Neural progenitor cell (in vitro differentiated cells): Measurements from ENCODE around the gene PKN1. TPM values are rescaled to one million over a fixed set of nuclear protein-coding genes. Genes with fewer than 3 reads are reported as not detected.

Source experiments
- DNase-seq: peaks from one replicate; pipeline ENCODE4 v3.0.0-alpha.2; 2016; ENCODE audit warnings: low spot score
- H2AFZ ChIP-seq: fragments of 200-600 bp; sonication (generic); replicated peaks from 2 replicates; pipeline ENCODE4 v1.6.1; 2016; ENCODE audit warnings: antibody characterized with exemption
- H3F3A ChIP-seq: fragments of 200-600 bp; sonication (generic); 2 replicates; pipeline ENCODE4 v1.6.1; 2016; ENCODE audit warnings: antibody characterized with exemption, low read depth
- H3K27ac ChIP-seq: fragments of 200-600 bp; sonication (generic); 2 replicates; pipeline ENCODE4 v1.5.1; 2016; ENCODE audit warnings: mild to moderate bottlenecking
- H3K27me3 ChIP-seq: fragments of 200-600 bp; sonication (generic); 2 replicates; pipeline ENCODE4 v1.6.1; 2016; ENCODE audit warnings: mild to moderate bottlenecking, moderate library complexity
- H3K36me3 ChIP-seq: fragments of 200-600 bp; sonication (generic); 2 replicates; pipeline ENCODE4 v1.5.1; 2016
- H3K4me1 ChIP-seq: fragments of 200-600 bp; sonication (generic); 2 replicates; pipeline ENCODE4 v1.6.1; 2016; ENCODE audit warnings: mixed run types
- H3K4me2 ChIP-seq: fragments of 200-600 bp; sonication (generic); 2 replicates; pipeline ENCODE4 v1.6.1; 2016
- H3K4me3 ChIP-seq: fragments of 200-600 bp; sonication (generic); 2 replicates; pipeline ENCODE4 v1.5.1; 2016
- H3K79me2 ChIP-seq: fragments of 200-600 bp; sonication (generic); 2 replicates; pipeline ENCODE4 v1.6.1; 2016; ENCODE audit warnings: low read depth
- H3K9ac ChIP-seq: fragments of 200-600 bp; sonication (generic); 2 replicates; pipeline ENCODE4 v1.6.1; 2016
- H3K9me3 ChIP-seq: fragments of 200-600 bp; sonication (generic); 2 replicates; pipeline ENCODE4 v1.5.1; 2016; ENCODE audit warnings: low read depth
- H4K20me1 ChIP-seq: fragments of 200-600 bp; sonication (generic); 2 replicates; pipeline ENCODE4 v1.6.1; 2016; ENCODE audit warnings: low read depth
- H3K27ac Mint-ChIP-seq: 3 replicates; pipeline ENCODE4 v1.8.0; 2021; ENCODE audit warnings: mixed read lengths
- H3K27me3 Mint-ChIP-seq: 2 replicates; pipeline ENCODE4 v1.8.0; 2022; ENCODE audit warnings: low read depth, mild to moderate bottlenecking, inconsistent platforms, moderate library complexity, mixed read lengths; ENCODE audit not compliant: insufficient read depth
- H3K36me3 Mint-ChIP-seq: 3 replicates; pipeline ENCODE4 v1.8.0; 2021; ENCODE audit warnings: mixed read lengths
- H3K4me1 Mint-ChIP-seq: 3 replicates; pipeline ENCODE4 v1.8.0; 2021; ENCODE audit warnings: mixed read lengths
- H3K4me3 Mint-ChIP-seq: 3 replicates; pipeline ENCODE4 v1.8.0; 2021; ENCODE audit warnings: mild to moderate bottlenecking, moderate library complexity, mixed read lengths
- H3K9me3 Mint-ChIP-seq: 3 replicates; pipeline ENCODE4 v1.8.0; 2020; ENCODE audit warnings: mixed read lengths
- EZH2 ChIP-seq: fragments of 200-600 bp; sonication (generic); IDR thresholded peaks from 2 replicates; pipeline ENCODE4 v1.6.1; 2017; ENCODE audit warnings: antibody characterized with exemption, mild to moderate bottlenecking, moderate library complexity
- EZH2phosphoT487 ChIP-seq: fragments of 200-600 bp; sonication (generic); IDR thresholded peaks from 2 replicates; pipeline ENCODE4 v1.6.1; 2017; ENCODE audit warnings: antibody characterized with exemption
- total RNA-seq: library from RNA; depleted of rRNA; stranded (reverse); fragments of >200 nt; gene quantifications from 2 replicates; pipeline ENCODE4 v1.2.3, GENCODE V29; 2015; ENCODE audit warnings: low replicate concordance
- TF ChIP-seq, protein P1 (sequence below): fragments of 200-600 bp; sonication (generic); IDR thresholded peaks from 2 replicates; pipeline ENCODE4 v1.5.1; 2017; ENCODE audit warnings: antibody characterized with exemption, mild to moderate bottlenecking

The PKN1 gene
- total RNA-seq, result 29.0 and 98.6 TPM in 2 replicates

DNA sequence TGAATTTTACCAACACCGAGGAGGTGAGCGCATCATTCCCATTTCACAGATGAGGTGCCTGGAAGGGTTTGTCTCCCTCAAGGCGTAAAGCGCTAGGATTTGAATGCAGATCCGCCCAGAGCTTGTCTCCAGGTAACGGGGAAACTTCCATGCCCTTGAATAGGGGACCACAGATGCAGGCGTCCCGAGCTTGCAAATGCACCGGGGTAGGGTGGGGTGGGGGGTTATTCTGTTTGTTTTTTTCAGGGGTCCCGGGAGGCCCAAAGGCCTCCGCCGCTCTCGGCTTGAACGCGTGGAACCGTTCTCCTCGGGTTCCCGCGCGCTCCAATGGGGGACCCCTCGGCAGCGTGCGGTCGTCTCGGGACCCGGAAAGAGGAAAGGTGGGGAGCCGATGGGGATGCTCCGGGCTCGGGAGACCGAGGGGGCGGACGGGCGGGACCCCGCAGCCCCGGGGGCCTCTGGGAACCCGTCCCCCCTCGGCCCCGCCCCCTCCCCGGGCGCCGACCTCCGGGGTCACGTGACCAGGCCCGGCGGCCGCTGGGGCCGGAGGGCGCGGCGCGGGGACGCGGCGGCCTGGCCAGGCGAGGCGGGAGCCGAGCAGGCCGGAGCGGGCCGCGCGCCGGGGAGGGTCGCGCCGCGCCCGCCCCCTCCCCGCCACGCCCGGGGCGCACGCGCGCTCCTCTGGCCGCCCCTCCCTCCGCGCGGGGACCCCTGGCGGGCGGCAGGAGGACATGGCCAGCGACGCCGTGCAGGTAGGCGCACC lies at the start of gene PKN1:
Gene PKN1, plus strand, starts transcription at position 516 of the 763 bp plus-strand sequence. Its CDS starts 216 bp downstream, at position 732.
- Histone ChIP-seq H3K4me3 (peak within 1 kb of the TSS; percentile 94), H3K27ac (no peak within 1 kb of the TSS), H3F3A (peaks cover 34% of the 10 kb centered on the region), H3K9ac (peak within 1 kb of the TSS; percentile 88), H3K4me2 (peak within 1 kb of the TSS; percentile 99), H3K79me2 (peaks cover 27% of the 10 kb centered on the region), H3K27me3 (peaks cover 19% of the 10 kb centered on the region), H3K9me3 (no peaks in the 10 kb centered on the region), H4K20me1 (peaks cover 31% of the 10 kb centered on the region), H3K4me1 (peaks cover 10% of the 10 kb centered on the region), H3K36me3 (no peaks in the 10 kb centered on the region), H2AFZ (peak within 1 kb of the TSS; percentile 92)
- Mint-ChIP-seq H3K27ac (peak within 1 kb of the TSS; percentile 60), H3K4me1 (peaks cover 14% of the 10 kb centered on the region), H3K4me3 (peak within 1 kb of the TSS; percentile 93), H3K36me3 (no peaks in the 10 kb centered on the region), H3K27me3 (peaks cover 7% of the 10 kb centered on the region), H3K9me3 (no peaks in the 10 kb centered on the region)
- TF ChIP-seq, protein P1, sequence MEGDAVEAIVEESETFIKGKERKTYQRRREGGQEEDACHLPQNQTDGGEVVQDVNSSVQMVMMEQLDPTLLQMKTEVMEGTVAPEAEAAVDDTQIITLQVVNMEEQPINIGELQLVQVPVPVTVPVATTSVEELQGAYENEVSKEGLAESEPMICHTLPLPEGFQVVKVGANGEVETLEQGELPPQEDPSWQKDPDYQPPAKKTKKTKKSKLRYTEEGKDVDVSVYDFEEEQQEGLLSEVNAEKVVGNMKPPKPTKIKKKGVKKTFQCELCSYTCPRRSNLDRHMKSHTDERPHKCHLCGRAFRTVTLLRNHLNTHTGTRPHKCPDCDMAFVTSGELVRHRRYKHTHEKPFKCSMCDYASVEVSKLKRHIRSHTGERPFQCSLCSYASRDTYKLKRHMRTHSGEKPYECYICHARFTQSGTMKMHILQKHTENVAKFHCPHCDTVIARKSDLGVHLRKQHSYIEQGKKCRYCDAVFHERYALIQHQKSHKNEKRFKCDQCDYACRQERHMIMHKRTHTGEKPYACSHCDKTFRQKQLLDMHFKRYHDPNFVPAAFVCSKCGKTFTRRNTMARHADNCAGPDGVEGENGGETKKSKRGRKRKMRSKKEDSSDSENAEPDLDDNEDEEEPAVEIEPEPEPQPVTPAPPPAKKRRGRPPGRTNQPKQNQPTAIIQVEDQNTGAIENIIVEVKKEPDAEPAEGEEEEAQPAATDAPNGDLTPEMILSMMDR, result no peak
- TF ChIP-seq EZH2phosphoT487 (no peak), EZH2 (no peak)
- DNase-seq, result peak; percentile 91

GRCh38 chr19:14383661-14384555 lies 49.2 kb upstream of the PKN1 start:
- Mint-ChIP-seq H3K27me3 (peaks cover 11% of the 10 kb centered on the region), H3K4me3 (peak overlapping the region; percentile 30), H3K4me1 (peaks cover 28% of the 10 kb centered on the region), H3K27ac (no peak overlapping the region), H3K9me3 (no peaks in the 10 kb centered on the region), H3K36me3 (no peaks in the 10 kb centered on the region)
- Histone ChIP-seq H3K9ac (no peak overlapping the region), H3F3A (peaks cover 25% of the 10 kb centered on the region), H3K27me3 (no peaks in the 10 kb centered on the region), H3K4me2 (no peak overlapping the region), H3K36me3 (no peaks in the 10 kb centered on the region), H3K4me1 (peaks cover 16% of the 10 kb centered on the region), H3K27ac (no peak overlapping the region), H3K9me3 (no peaks in the 10 kb centered on the region), H4K20me1 (no peaks in the 10 kb centered on the region), H2AFZ (no peak overlapping the region), H3K79me2 (no peaks in the 10 kb centered on the region), H3K4me3 (no peak overlapping the region)
- TF ChIP-seq, protein P1, result no peak
- TF ChIP-seq EZH2 (no peak), EZH2phosphoT487 (no peak)
- DNase-seq, result no peak

GRCh38 chr19:14385492-14385891 lies 47.6 kb upstream of the PKN1 start:
- no peaks in the 10 kb centered on the region for H3K9me3 ChIP-seq
- H3K4me2 ChIP-seq, result no peak overlapping the region
- TF ChIP-seq EZH2 (no peak), EZH2phosphoT487 (no peak)
- TF ChIP-seq, protein P1, result no peak
- Mint-ChIP-seq H3K36me3 (no peaks in the 10 kb centered on the region), H3K27ac (no peak overlapping the region), H3K4me1 (peaks cover 21% of the 10 kb centered on the region), H3K9me3 (no peaks in the 10 kb centered on the region), H3K4me3 (peak overlapping the region; percentile 18), H3K27me3 (peaks cover 6% of the 10 kb centered on the region)
- H3K4me3 ChIP-seq, result no peak overlapping the region
- peaks cover 12% of the 10 kb centered on the region for H3F3A ChIP-seq
- no peak for DNase-seq
- H3K27ac ChIP-seq, result no peak overlapping the region
- no peaks in the 10 kb centered on the region for H3K27me3 ChIP-seq
- no peak overlapping the region for H2AFZ ChIP-seq
- peaks cover 11% of the 10 kb centered on the region for H3K4me1 ChIP-seq
- no peaks in the 10 kb centered on the region for H3K36me3 ChIP-seq
- H3K79me2 ChIP-seq, result no peaks in the 10 kb centered on the region
- no peaks in the 10 kb centered on the region for H4K20me1 ChIP-seq
- no peak overlapping the region for H3K9ac ChIP-seq
